Retinal pigment epithelial cell (primary cell): ENCODE data around the gene MRPL37.

ENCODE experiments used
- DNase-seq: peaks from one replicate; pipeline ENCODE4 v3.0.0-alpha.2; 2010; ENCODE audit warnings: low read depth
- H3K4me3 ChIP-seq: 2 replicates; pipeline ENCODE4 v1.5.1; 2011; ENCODE audit warnings: mild to moderate bottlenecking, low read length, control low read depth, moderate library complexity
- CTCF ChIP-seq: conservative IDR thresholded peaks from 2 replicates; pipeline ENCODE4 v1.5.1; 2011; ENCODE audit warnings: low read depth, low read length, control low read depth, inconsistent platforms

MRPL37 gene

GRCh38 chr1:54250670-54251069 is 50.7 kb downstream of the MRPL37 start:
- H3K4me3 ChIP-seq = no peak overlapping the region
- DNase-seq = no peak
- no peak for TF ChIP-seq CTCF

- H3K4me3 ChIP-seq = no peak overlapping the region
- TF ChIP-seq CTCF = no peak
- DNase-seq = no peak
Observed at GRCh38 chr1:54252371-54252936, 52.5 kb downstream of the MRPL37 start.

- peak; percentile 2 for TF ChIP-seq CTCF
- DNase-seq = peak; percentile 71
- no peak overlapping the region for H3K4me3 ChIP-seq
Observed at GRCh38 chr1:54253480-54253879, 53.5 kb downstream of the MRPL37 start.

GRCh38 chr1:54254055-54254454 is 54.1 kb downstream of the MRPL37 start:
- no peak for DNase-seq
- H3K4me3 ChIP-seq = no peak overlapping the region
- TF ChIP-seq CTCF = no peak

- no peak for TF ChIP-seq CTCF
Observed at GRCh38 chr1:54255026-54255702, 55.2 kb downstream of the MRPL37 start.

GRCh38 chr1:54256522-54257345 is 56.8 kb downstream of the MRPL37 start:
- no peak for DNase-seq
- TF ChIP-seq CTCF = no peak
- H3K4me3 ChIP-seq = no peak overlapping the region

More at GRCh38 chr1:54255026-54255702, 55.2 kb downstream of the MRPL37 start:
- no peak for DNase-seq
- no peak overlapping the region for H3K4me3 ChIP-seq
